Tibial nerve (tissue), 4 donors: Measurements from ENCODE around the gene C1orf50.

ENCODE experiments used
- CTCF ChIP-seq, 5 experiments: fragments of 200-600 bp in 3 of 5; fragments of 450-650 bp in 2 of 5; sonication (generic) in 3 of 5; IDR thresholded peaks; one replicate each; pipeline ENCODE4 v1.5.1; 2016 to 2019; ENCODE audit warnings: antibody characterized with exemption in 5 of 5, mild to moderate bottlenecking in 3 of 5, moderate library complexity in 2 of 5
- EP300 ChIP-seq, 2 donors: sonication (generic); formaldehyde crosslinking; IDR thresholded peaks; one replicate each; pipeline ENCODE4 v1.6.1; 2017; ENCODE audit warnings: antibody characterized with exemption in 2 of 2, mild to moderate bottlenecking in 1 of 2

GRCh38 chr1:42820813-42821212 is 53.8 kb downstream of the C1orf50 start:
- TF ChIP-seq CTCF (IDR thresholded peaks at IDR 0.05) (no peak), EP300 (IDR thresholded peaks at IDR 0.05) (no peak)
